Stimulated activated naive CD4-positive, alpha-beta T cell treated with Interleukin-2 at 50 U/mL for 16 hours (primary cell): ENCODE results near the gene TMEM89.

Source experiments
- DNase-seq: peaks from one replicate; lab custom pipeline; 2025; lab: John Stamatoyannopoulos, UW

The TMEM89 gene

GRCh38 chr3:48587686-48588085 is 33.9 kb downstream of the TMEM89 start:
- no peak for DNase-seq

- no peak for DNase-seq
These were observed 36.2 kb downstream of the TMEM89 start for GRCh38 chr3:48585411-48585810.

GRCh38 chr3:48584836-48585235 is 36.7 kb downstream of the TMEM89 start:
- no peak for DNase-seq

GRCh38 chr3:48581621-48582481 is 39.7 kb downstream of the TMEM89 start:
- DNase-seq: no peak

GRCh38 chr3:48576647-48577046 is 44.9 kb downstream of the TMEM89 start:
- DNase-seq: no peak

GRCh38 chr3:48575366-48575765 is 46.2 kb downstream of the TMEM89 start:
- no peak for DNase-seq

- DNase-seq: no peak
These were observed 47.5 kb downstream of the TMEM89 start for GRCh38 chr3:48573973-48574585.

GRCh38 chr3:48572517-48572916 is 49.1 kb downstream of the TMEM89 start:
- DNase-seq: no peak

- no peak for DNase-seq
These were observed 49.6 kb downstream of the TMEM89 start for GRCh38 chr3:48571938-48572337.
